MV-4-11 (cell line): Measurements from ENCODE around the gene RGS6.

ENCODE experiments used
- DNase-seq: peaks from one replicate; lab custom pipeline; 2025; lab: John Stamatoyannopoulos, UW

The RGS6 gene

DNA sequence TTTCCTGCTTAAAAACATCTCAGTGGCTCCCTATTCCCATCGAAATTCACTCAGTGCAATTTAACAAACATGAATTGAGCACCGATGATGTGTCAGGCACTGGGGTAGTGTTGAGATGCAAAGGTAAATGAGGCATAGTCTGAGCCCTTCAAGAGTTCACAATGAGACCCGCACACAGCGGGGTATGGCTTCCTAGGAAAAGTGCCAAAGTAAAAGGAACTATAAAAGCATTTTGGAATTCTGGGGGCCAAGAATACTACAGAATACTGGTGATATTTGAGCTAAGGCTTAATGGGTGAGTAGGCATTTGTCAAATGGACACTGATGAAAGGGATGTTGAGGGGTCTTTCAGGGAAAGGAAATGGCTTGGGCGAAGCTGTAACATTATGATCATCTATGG is 646.3 kb downstream of the RGS6 start:
- no peak for DNase-seq

DNA sequence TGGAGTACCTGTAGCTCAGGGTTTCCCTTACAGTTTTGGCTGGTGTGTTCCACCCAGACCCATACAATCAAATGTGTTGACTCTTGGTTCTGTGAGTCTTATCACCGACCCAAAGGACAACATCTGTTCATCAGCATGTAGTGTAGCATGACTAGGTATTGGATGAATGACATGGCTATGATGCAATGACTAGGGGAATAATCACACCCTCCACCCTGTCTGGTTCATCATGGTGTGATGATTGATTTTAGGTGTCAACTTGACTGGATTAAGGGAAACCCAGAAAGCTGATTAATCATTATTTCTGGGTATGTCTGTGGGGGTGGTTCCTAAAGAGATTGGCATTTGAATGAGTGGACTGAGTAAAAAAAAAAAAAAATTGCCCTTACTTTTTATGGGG is 650.4 kb downstream of the RGS6 start:
- no peak for DNase-seq

DNA sequence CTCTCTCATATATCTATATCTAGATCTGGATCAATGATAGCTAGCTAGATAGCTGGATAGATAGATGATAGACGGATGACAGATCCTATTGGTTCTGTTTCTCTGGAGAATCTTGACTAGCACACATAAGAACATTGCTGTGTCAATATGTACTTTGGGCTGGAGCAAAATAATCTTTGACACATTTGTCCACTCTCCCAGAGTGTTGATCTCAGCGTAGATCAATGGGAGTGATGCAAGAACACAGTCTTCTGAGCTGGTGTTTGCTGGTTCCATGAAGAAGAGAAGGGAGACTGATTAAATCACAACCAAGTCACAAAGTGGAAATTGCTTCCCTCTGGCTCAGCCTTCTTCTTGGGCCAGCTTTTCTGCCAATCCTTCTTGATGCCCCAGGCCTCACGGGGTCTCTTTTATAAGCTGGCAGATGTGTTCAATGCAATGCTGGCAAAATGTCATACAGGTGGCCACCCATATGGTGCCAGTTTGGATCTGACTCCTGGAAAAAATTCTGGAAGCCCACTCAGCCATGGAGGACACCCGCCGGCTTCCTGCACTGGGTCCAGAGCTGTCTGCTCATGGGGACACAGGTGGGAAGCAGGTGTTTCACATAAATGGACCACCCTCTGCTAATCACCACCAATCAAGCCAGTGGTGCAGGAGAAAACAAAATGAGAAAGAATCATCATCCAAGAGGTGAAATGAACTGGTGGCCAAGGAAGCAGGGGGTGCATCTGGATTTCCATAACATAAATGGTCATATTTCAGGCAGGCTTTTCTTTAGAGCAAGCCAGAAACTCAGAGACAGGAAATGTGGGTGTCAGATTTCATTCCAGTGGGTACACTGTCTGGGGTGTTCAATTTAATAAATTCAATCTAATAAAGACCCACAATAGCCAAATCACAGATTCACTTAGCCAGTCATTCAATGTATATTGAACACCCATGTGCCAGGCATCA is 651.4 kb downstream of the RGS6 start:
- no peak for DNase-seq

DNA sequence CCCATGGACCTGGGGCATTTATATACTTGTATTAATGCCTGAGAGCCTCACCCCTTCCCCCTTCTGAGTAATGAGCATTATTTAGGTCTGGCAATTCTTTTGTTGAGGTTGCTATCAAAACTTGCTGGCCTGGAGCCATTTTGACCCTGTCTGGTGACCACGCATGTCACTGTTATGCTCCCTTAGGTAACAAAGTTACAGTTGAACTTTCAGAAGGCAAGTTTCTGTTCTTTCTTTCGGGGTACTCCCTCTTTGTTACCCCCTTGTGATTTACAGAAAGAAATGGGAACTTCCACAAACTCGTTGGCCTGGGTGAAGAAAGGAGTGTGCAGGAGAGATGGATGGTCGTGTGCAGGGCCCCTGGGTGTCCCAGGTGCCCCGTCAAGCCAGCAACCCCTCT is 656.3 kb downstream of the RGS6 start:
- DNase-seq, result peak; percentile 23

DNA sequence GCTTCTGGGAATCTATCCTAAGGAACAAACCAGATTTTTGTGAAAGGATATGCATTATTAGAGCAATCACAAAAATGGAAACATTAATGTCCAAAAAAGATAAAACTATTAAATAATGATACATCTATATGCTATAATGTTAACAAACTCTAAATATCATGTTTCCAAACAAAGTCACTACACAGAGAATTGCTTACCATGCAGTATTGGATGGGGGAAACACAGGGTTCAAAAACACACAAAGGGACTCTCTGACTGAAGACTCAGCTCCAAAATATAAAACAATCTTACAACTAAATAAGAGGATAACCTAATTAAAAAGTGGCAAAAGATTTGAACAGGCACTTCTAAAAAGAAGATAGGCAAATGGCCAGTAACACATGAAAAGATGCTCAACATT is 657.4 kb downstream of the RGS6 start:
- no peak for DNase-seq

DNA sequence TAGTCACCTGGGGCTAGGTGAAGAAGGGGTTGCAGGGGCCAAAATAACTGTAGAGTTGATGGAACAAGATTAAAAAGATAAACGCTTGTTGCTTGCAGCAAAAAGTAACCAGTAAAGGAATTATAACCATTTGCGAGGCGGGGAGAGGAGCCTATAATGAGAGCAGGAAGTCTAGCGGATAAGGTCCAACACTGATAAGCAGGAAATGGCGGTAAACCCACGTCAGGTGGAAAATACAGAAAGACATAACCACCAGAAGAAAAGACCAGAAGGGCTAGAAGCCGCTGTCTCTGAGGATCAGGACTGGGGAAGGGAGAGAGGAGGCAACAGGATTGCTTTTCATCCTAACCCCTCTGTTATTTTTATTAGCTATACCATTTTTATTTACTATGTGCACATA is 658.3 kb downstream of the RGS6 start:
- DNase-seq, result no peak

DNA sequence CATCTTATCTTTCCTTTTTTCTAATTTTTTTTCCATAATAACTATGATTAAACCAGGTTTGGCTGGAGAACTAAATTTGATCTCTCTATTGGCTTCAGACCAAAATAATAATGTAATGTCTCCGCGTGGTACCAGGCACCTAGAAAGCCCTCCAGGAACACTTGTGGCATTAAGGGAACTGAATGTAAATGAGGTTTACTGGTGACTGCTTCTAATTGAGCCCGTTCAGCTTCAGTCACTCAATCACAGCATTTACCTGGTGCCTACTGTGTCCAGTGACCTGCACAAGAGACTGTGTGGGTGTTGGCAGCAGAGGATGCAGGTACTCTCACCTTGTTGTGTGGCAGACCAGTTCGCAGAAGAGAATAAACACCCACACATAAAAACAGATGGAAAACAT is 659.2 kb downstream of the RGS6 start:
- DNase-seq, result no peak

DNA sequence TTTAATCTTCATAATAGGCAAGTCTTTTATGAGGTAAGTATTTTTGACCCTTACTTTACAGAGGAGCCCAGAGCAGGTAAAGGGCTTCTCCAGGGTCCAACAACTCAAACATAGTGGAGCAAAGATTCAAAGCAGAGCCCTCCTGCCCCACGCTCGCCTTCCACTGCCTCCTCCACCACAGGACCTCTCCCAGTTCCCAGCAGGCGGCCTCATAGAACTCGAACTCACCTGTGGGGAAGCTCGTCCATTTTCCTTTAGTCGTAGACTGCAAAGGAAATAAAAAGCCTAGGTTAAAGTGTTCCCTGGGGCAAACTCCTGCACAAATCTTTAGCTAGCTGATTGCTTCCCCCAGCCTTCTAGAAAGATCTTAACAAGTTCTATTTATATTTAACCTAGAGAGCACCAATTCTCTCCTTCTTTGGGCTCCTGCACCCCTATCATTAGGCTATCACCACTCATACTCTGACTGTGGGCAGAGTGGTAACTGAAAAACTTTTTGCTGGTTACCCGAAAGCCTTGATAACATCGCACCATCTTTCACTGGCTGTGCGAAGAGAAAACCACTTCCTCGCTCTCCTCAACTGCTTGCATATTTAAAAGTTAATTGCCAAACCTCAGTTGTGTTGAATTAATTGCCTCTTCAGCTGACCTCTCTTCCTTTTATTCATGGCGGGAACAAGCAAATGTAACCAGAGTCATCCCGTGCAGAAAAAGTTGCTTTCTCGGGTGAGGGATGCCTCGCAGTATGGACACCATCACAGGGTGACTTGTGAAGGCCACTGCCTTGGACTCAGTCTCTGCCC is 662.1 kb downstream of the RGS6 start:
- peak; percentile 23 for DNase-seq

DNA sequence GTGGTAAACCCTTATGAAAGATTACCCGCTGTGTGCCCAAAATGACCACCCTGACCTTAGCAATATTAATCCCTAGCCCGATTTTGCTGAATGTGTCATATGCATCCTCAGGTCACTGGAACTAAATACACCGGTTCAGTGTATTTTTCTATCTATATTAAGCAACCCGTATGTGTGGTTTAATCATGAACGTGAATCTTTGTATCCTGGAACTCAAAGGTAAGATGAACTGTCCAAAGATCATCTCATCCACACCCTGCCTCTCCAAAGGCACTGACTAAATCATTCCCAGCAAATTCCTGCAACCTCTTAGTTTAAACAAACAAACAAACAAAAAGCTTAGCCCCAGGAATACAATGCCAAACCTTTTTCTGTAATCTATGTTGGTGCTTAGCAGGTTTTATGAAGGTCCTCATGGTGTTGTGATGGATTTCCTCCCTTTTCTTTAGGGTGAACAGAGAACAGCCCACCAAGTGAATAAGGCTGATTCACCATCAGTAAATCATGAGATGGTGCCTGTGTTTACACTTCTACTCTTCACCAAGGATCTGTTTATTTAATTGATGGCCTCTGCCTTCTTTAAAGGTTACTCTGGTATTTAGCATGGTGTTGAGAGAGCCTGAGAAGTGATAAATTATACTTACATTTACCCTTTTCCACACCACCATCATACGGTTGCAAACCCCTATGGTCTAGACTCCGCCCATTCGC is 663.1 kb downstream of the RGS6 start:
- no peak for DNase-seq

DNA sequence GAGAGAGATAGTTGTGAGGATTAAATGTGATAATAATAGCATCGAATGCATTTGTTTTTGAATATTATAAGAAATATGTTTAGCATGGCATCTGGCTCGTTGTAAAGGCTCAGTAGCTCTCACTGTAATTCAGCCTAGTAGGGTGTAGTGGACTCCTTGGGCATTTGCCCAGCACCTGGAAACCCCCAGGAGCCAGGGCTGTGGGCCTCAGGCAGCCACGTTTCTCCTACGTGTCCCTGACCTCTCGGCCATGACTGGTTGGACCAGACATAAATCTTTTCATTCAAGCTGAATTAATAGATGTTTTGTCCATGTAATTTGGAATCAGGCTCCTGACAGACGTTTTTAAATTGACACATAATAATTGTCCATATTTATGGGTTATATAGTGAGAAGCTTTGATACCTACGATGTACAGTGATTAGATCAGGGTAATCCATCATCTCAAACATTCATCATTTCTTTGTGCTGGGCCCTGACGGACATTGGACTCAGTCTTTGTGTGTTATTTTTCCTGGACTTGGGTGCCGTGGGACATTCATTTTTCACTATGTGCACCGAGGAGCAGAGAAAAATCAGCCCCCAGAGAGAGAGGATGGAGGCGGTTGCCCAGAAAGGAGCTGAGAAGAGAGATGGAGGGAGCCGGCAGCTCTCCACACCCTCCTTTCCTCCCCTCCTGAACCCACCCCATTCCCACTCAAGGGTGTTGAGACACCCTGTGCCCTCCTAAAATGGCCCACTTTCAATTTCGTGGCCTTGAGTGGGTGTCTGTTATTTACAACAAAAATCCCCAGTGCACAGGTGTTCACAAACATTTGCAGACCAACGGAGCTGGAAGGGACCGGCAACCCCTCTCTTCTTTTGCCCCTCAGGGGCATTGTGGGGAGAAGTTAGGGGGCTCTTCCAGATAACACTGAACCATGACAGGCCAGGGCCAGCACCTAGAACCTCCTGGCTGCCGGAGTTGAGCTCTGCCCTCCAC is 665.3 kb downstream of the RGS6 start:
- DNase-seq, result no peak

DNA sequence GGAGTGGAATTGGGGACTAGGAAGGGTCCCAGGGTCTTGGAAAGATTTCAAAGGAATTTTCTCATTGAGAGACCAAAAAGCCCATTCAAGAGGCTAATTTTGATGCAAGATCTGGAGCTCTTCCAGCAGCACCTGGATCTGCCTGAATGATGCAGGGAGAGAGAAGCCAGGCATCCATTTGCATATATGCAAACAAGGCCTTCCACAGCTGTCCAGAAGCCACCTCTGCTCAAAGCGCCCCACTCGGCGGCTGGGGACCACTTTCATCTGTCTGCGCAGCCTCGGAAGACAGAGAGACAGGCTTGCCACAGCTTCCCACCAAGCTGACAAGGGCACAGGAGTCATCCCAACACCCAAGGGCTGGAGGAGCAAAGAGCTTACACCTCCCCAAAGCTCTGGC is 666.1 kb downstream of the RGS6 start:
- no peak for DNase-seq

DNA sequence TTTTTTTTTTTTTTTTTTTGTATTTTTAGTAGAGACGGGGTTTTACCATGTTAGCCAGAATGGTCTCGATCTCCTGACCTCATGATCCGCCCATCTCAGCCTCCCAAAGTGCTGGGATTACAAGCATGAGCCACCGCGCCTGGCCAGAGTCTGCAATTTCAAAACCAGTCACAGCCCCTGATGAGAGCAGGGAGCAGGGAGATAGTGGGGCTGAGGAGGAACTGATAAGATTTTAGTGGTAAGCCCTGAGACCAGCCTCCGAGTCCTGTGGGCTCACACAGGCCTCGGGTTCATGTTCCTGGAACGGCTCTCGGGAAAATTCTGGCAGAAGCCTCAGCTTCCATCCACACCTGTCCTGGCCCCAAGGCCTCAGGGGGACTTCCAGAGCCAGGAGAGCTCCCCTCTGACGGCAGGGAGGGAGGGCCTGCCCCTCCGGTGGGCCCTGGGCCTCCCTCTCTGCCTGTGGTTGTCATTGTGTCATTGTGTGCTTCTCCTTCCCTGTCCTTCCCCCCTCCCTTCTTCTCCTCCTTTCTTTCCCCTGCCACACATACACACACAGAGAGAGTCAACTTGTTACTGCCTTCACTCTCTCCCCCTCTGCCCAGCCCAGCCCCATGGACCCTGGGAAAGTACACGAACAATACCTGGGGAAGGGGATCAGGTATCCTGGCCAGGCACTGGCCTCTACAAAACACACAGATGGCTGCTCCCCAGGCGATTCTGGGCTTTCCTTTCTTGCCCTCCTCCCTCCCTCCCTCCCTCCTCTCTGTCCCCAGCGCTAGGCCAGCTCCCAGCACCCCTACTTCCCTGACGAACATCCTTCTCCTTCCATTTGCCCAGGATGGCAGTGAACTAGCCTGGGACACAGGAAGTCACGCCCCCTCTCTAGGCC is 667.6 kb downstream of the RGS6 start:
- peak; percentile 78 for DNase-seq

DNA sequence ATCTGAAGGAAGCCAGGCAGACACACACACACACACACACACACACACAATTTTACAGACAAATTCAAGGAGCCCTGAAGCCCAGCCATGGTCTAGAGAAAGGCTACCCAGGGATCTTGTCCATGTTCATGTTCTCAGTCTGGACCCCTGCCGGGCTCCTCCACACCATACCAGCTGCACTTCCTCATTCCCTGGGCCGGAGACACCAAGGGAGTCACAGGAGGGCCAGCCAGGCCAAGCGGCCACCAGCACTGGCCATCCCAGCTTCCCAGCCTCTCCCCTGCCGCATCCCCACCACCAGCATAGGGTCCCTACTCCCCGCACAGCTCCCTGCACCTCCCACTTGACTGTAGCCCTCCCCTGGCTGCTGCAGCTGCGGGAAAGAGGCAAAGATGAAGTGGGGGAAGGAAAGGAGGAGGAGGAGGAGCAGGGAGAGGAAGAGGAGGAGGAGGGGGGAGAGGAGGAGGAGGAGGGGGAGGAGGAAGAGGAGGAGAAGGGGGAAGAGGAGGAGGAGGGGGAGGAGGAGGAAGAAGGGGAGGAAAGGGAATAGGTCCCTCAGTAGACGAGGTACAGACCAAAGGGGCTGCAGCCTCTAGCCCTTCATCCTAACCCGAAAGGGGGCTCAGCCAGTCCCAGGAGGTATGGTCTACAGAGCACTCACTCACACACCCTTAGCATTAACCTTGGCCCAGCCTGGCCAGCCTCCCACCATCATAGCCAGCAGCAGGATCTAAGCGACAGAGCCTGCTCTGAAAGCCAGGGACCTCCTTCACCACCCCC is 668.5 kb downstream of the RGS6 start:
- DNase-seq, result peak; percentile 29

DNA sequence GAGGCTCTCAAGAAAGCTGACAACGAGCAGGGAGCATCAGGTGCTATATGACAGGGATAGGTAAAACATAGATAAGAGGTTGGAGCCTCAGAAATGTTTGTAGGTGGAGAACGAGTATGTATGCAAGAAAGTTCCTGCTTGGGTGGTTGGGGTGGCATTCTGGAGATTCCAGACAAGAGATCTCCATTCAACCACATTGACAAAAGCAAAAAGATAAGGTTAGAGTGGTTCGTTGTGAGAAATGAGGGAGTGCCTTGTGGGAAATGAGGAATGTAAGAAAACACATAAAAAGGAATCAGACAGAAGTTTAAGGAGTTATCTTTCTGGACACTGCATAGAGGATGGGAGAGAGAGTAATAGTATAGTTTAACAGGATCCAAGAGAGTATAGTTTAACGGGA is 671.4 kb downstream of the RGS6 start:
- DNase-seq, result no peak

DNA sequence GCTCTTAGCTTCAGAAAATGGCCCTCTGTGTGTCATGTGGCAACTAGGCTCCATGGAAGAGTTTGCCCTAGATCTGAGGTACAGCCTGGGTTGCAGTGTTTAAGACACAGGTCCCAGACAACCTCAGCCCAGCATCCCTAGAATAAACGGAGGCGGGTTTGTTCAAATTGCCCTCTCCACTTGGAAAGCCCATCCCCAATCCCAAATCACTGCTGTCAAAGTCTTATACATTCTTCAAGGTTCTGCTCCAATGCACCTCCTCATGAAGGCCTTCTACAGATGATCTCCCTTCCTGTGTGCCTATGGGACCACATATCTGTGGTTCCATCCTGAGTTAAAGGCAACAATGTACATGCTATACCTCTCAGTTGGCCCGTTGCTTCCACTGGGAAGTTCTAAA is 671.9 kb downstream of the RGS6 start:
- DNase-seq, result no peak

DNA sequence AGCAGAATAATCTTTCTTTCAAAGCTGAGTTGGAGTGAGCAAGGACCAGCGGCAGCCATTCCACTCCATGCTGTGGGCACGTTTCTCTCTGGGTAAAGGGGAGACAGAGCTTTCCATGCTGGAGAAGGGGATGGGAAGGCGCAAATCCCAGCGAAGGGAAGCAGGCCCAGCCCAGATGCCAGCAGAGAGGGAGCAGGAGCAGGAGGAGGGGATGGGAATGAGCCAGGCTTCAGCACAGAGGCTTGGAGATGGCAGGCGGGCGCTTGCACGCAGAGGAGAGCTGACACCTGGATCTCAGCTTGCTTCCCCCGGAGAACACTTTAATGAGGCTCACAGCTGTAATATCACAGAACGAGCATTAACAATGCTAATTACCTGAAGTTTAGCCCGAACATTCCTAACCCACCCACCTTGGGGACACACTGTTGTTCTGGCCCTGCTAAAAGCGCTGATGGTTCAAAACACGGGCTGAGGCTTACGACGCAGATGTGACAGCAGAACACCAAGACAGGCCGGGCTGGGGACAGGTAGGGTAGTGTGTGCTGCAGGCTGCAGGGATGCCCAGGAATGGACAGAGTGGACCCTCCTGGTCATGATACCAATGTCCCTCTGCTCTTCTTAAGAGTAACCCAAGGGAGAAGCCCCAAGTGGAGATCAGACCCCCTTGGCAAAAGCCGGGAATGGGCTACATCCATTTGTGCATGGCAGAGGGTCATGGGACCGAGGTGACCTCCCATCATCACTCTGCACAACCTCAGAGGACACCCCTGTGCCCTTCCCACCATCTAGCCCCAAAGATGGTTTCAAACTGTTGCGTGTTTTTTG is 673.1 kb downstream of the RGS6 start:
- DNase-seq, result no peak

DNA sequence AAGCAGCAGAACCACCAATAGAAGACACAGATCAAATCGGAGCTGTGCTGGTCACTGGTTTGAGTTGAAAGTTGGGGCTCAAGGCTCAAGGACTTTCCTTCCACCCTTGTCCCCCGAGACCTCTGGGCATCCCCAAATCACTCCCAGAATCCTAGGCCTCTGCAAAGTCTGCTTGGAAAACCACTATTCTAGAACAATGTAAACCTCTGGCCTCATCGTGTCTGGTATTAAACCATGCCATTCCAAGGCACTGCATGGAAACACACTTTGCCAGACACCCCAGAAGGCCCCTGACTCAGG is 673.6 kb downstream of the RGS6 start:
- DNase-seq, result no peak

DNA sequence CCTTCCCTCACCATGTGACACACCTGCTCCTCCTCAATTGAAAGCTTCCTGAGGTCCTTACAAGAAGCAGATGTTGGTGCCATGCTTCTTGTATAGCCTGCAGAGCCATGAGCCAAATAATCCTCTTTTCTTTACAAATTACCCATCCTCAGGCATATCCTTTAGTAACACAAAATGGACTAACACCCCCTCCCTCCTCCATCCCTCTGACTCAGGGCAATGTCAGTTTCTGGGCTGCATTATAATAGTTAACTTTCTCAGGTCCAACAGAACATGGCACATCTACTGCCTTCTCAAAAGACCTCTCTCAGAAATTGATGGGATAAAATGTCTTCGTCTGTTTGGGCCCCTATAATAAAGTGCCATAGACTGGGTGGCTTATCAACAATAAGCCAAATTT is 674.6 kb downstream of the RGS6 start:
- DNase-seq, result no peak
